BLaER1 treated with 17β-estradiol and CSF1 and Interleukin-3, amounts not matched to agents 10 nM and 100 nM (cell line): Measurements from ENCODE around the gene CHD5.
A peak's percentile ranks its signal among the peaks of the same experiment; 100 is the strongest.

Experiments used
- H3K27ac ChIP-seq, 11 experiments: shearing (Covaris generic); formaldehyde crosslinking; 2 replicates each; pipeline ENCODE4 v1.8.1; 2022
- H3K27me3 ChIP-seq, 11 experiments: shearing (Covaris generic); formaldehyde crosslinking; 2 replicates each; pipeline ENCODE4 v1.8.1; 2022
- H3K36me3 ChIP-seq, 11 experiments: shearing (Covaris generic); formaldehyde crosslinking; 2 replicates each; pipeline ENCODE4 v1.8.1; 2022
- H3K4me1 ChIP-seq, 10 experiments: shearing (Covaris generic); formaldehyde crosslinking; 2 replicates each; pipeline ENCODE4 v1.8.1; 2022
- H3K4me2 ChIP-seq, 11 experiments: shearing (Covaris generic); formaldehyde crosslinking; 2 replicates each; pipeline ENCODE4 v1.8.1; 2022
- H3K4me3 ChIP-seq, 10 experiments: shearing (Covaris generic); formaldehyde crosslinking; 2 replicates each; pipeline ENCODE4 v1.8.1; 2022
- H3K9ac ChIP-seq, 11 experiments: shearing (Covaris generic); formaldehyde crosslinking; 2 replicates each; pipeline ENCODE4 v1.8.1; 2022
- H3K9me3 ChIP-seq, 11 experiments: shearing (Covaris generic); formaldehyde crosslinking; replicated peaks in 1 of 11; 2 replicates each; pipeline ENCODE4 v1.8.1; 2022
- H4K20me1 ChIP-seq, 11 experiments: shearing (Covaris generic); formaldehyde crosslinking; 2 replicates each; pipeline ENCODE4 v1.8.1; 2022
- Cebpa-rat ChIP-seq, 11 experiments: shearing (Covaris generic); IDR thresholded peaks; 2 replicates each; pipeline ENCODE4 v1.8.1; 2022

Gene CHD5

GRCh38 chr1:6144175-6144574 is 35.9 kb downstream of the CHD5 start:
- Histone ChIP-seq H3K9me3 (peaks cover 0 to 5% (median 0%) of the 10 kb centered on the region in 11 experiments; a peak in 5 of 22 replicates), H4K20me1 (peaks cover 0 to 13% (median 0%) of the 10 kb centered on the region in 11 experiments; a peak in 2 of 22 replicates), H3K9ac (no peak overlapping the region), H3K4me2 (no peak overlapping the region), H3K4me3 (no peak overlapping the region), H3K27me3 (peaks cover 0 to 14% (median 0%) of the 10 kb centered on the region in 11 experiments; a peak in 4 of 22 replicates), H3K4me1 (peaks cover 0 to 16% (median 13%) of the 10 kb centered on the region in 10 experiments; a peak in 14 of 20 replicates), H3K36me3 (no peaks in the 10 kb centered on the region), H3K27ac (no peak overlapping the region)
- TF ChIP-seq Cebpa-rat (IDR thresholded peaks at IDR 0.05), result no peak

- no peak for TF ChIP-seq Cebpa-rat (IDR thresholded peaks at IDR 0.05)
- H3K27me3 ChIP-seq, result peaks cover 0 to 7% (median 0%) of the 10 kb centered on the region in 11 experiments; a peak in 1 of 22 replicates
- H3K9ac ChIP-seq, result no peak overlapping the region
- H3K9me3 ChIP-seq, result no peaks in the 10 kb centered on the region
- H3K27ac ChIP-seq, result no peak overlapping the region
- H3K36me3 ChIP-seq, result no peaks in the 10 kb centered on the region
- H3K4me1 ChIP-seq, result peaks cover 0 to 24% (median 17%) of the 10 kb centered on the region in 10 experiments; a peak in 14 of 20 replicates
- H4K20me1 ChIP-seq, result peaks cover 0 to 17% (median 0%) of the 10 kb centered on the region in 11 experiments; a peak in 2 of 22 replicates
- H3K4me3 ChIP-seq, result no peak overlapping the region
- H3K4me2 ChIP-seq, result no peak overlapping the region
Measured at GRCh38 chr1:6143395-6143794, 36.7 kb downstream of the CHD5 start.

GRCh38 chr1:6142734-6143133 is 37.4 kb downstream of the CHD5 start:
- Histone ChIP-seq H3K4me3 (no peak overlapping the region), H3K27me3 (0 out of 22 replicates have a peak, but pooled peaks cover 0 to under 1% (median 0%) of the 10 kb centered on the region in 11 experiments), H3K9ac (no peak overlapping the region), H4K20me1 (peaks cover 0 to 20% (median 0%) of the 10 kb centered on the region in 11 experiments; a peak in 2 of 22 replicates), H3K36me3 (no peaks in the 10 kb centered on the region), H3K4me1 (peaks cover 0 to 30% (median 23%) of the 10 kb centered on the region in 10 experiments; a peak in 14 of 20 replicates), H3K4me2 (no peak overlapping the region), H3K9me3 (no peaks in the 10 kb centered on the region), H3K27ac (no peak overlapping the region)
- no peak for TF ChIP-seq Cebpa-rat (IDR thresholded peaks at IDR 0.05)

GRCh38 chr1:6142036-6142621 is 38.0 kb downstream of the CHD5 start:
- Histone ChIP-seq H4K20me1 (peaks cover 0 to 20% (median 0%) of the 10 kb centered on the region in 11 experiments; a peak in 2 of 22 replicates), H3K36me3 (no peaks in the 10 kb centered on the region), H3K27me3 (no peaks in the 10 kb centered on the region), H3K4me2 (peak overlapping the region in 8 of 11 experiments; percentile 3 to 66 (median 49); a peak in 13 of 22 replicates), H3K4me1 (peaks cover 0 to 36% (median 28%) of the 10 kb centered on the region in 10 experiments; a peak in 14 of 20 replicates), H3K9me3 (no peaks in the 10 kb centered on the region), H3K9ac (no peak overlapping the region; a peak in 1 of 22 replicates), H3K4me3 (no peak overlapping the region), H3K27ac (no peak overlapping the region)
- no peak for TF ChIP-seq Cebpa-rat (IDR thresholded peaks at IDR 0.05)

GRCh38 chr1:6141592-6141991 is 38.5 kb downstream of the CHD5 start:
- Histone ChIP-seq H3K27me3 (no peaks in the 10 kb centered on the region), H3K27ac (no peak overlapping the region; a peak in 2 of 22 replicates), H4K20me1 (peaks cover 0 to 20% (median 0%) of the 10 kb centered on the region in 11 experiments; a peak in 2 of 22 replicates), H3K4me1 (peaks cover 0 to 39% (median 28%) of the 10 kb centered on the region in 10 experiments; a peak in 14 of 20 replicates), H3K4me2 (peak overlapping the region in 8 of 11 experiments; percentile 3 to 66 (median 49); a peak in 14 of 22 replicates), H3K9me3 (no peaks in the 10 kb centered on the region), H3K4me3 (no peak overlapping the region), H3K9ac (no peak overlapping the region; a peak in 1 of 22 replicates), H3K36me3 (no peaks in the 10 kb centered on the region)
- TF ChIP-seq Cebpa-rat (IDR thresholded peaks at IDR 0.05), result no peak

- Histone ChIP-seq H3K4me1 (peaks cover 0 to 39% (median 28%) of the 10 kb centered on the region in 10 experiments; a peak in 14 of 20 replicates), H3K9me3 (no peaks in the 10 kb centered on the region)
Measured at GRCh38 chr1:6140413-6140812, 39.7 kb downstream of the CHD5 start.

GRCh38 chr1:6137758-6138157 is 42.4 kb downstream of the CHD5 start:
- peaks cover 0 to 8% (median 0%) of the 10 kb centered on the region in 11 experiments; a peak in 1 of 22 replicates for H3K36me3 ChIP-seq
- peak overlapping the region in 8 of 11 experiments; percentile 25 to 66 (median 44); a peak in 14 of 22 replicates for H3K4me2 ChIP-seq
- TF ChIP-seq Cebpa-rat (IDR thresholded peaks at IDR 0.05), result no peak
- H3K27me3 ChIP-seq, result no peaks in the 10 kb centered on the region
- H3K27ac ChIP-seq, result no peak overlapping the region
- H3K4me1 ChIP-seq, result peaks cover 0 to 39% (median 28%) of the 10 kb centered on the region in 10 experiments; a peak in 14 of 20 replicates
- H3K9me3 ChIP-seq, result peaks cover 7 to 14% (median 9%) of the 10 kb centered on the region in 11 experiments
- 0 out of 22 replicates have a peak overlapping the region, but pooled peaks of 1 of the 11 experiments have one; percentile 5 for H3K9ac ChIP-seq
- H4K20me1 ChIP-seq, result peaks cover 0 to 7% (median 0%) of the 10 kb centered on the region in 11 experiments; a peak in 2 of 22 replicates
- H3K4me3 ChIP-seq, result no peak overlapping the region

More at GRCh38 chr1:6140413-6140812, 39.7 kb downstream of the CHD5 start:
- no peaks in the 10 kb centered on the region for H3K27me3 ChIP-seq
- no peak overlapping the region for H3K27ac ChIP-seq
- no peak overlapping the region for H3K4me2 ChIP-seq
- no peak overlapping the region for H3K4me3 ChIP-seq
- H3K9ac ChIP-seq, result no peak overlapping the region
- no peaks in the 10 kb centered on the region for H3K36me3 ChIP-seq
- no peak for TF ChIP-seq Cebpa-rat (IDR thresholded peaks at IDR 0.05)
- H4K20me1 ChIP-seq, result peaks cover 0 to 11% (median 0%) of the 10 kb centered on the region in 11 experiments; a peak in 2 of 22 replicates

DNA sequence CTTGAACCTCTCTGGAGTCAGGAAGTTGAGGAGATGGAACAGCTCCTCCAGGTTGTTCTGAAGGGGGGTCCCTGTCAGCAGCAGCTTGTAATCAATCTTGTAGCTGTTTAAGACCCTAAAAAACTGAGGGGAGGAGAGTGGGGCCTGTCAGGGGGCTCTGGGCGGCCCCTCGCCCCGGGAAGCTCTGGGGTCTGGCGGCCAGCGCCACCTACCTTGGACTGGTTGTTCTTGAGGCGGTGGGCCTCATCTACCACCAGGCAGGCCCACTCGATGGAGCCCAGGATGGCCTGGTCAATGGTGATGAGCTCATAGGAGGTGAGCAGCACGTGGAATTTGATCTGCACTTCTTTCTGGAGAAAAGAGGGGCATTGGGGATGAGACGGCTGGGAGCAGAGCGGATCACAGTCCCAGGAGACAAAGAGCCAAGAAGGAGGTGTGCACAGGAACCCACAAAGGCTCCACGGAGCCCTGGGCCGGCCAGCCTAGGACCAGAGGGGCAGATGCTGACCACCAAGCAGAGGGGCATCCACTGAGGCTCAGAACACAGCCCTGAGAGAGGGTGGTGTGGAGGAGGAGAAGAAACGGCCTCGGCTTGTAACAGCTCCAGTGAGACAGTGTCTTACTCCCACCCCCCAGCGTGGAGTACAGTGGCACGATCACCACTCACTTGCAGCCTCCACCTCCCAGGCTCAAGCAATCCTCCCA is 43.5 kb downstream of the CHD5 start:
- peaks cover 0 to 31% (median 21%) of the 10 kb centered on the region in 10 experiments; a peak in 14 of 20 replicates for H3K4me1 ChIP-seq
- peaks cover 0 to 7% (median 0%) of the 10 kb centered on the region in 11 experiments; a peak in 2 of 22 replicates for H4K20me1 ChIP-seq
- no peak overlapping the region for H3K4me3 ChIP-seq
- peaks cover 0 to 12% (median 0%) of the 10 kb centered on the region in 11 experiments; a peak in 4 of 22 replicates for H3K36me3 ChIP-seq
- no peak overlapping the region for H3K9ac ChIP-seq
- no peak overlapping the region for H3K4me2 ChIP-seq
- H3K27me3 ChIP-seq, result no peaks in the 10 kb centered on the region
- peaks cover 18 to 25% (median 20%) of the 10 kb centered on the region in 11 experiments for H3K9me3 ChIP-seq
- no peak for TF ChIP-seq Cebpa-rat (IDR thresholded peaks at IDR 0.05)
- no peak overlapping the region for H3K27ac ChIP-seq
